Measurements from ENCODE around the gene MAS1. TPM values are rescaled to one million over a fixed set of nuclear protein-coding genes. Genes with fewer than 3 reads are reported as not detected.

MAS1 gene
- total and polyA plus RNA-seq, 2 of the 13 experiments (the other 11 are each of a cell fraction or from before 2014, with no cell fraction given), result not detected

GRCh38 chr6:159852877-159853276 is 37.9 kb upstream of the MAS1 start (continued):
- TF ChIP-seq ZNF687 (CRISPR knock-in tag; IDR thresholded peaks at IDR 0.05), result no peak
- no peak for TF ChIP-seq AFF4 (CRISPR knock-in tag; IDR thresholded peaks at IDR 0.05)
- no peak for TF ChIP-seq ZNF282 (IDR thresholded peaks at IDR 0.05; ENCODE audit: partially characterized antibody)
- TF ChIP-seq ZNF660 (CRISPR knock-in tag; IDR thresholded peaks at IDR 0.05; ENCODE audit: borderline replicate concordance, low read depth), result no peak
- TF ChIP-seq ZNF460 (CRISPR knock-in tag; IDR thresholded peaks at IDR 0.05; ENCODE audit: borderline replicate concordance), result no peak
- TF ChIP-seq ZNF784 (CRISPR knock-in tag; IDR thresholded peaks at IDR 0.05; ENCODE audit: borderline replicate concordance), result no peak

All from HepG2 (cell line).